Coronary artery (tissue), 2 donors: ENCODE results near the gene IQCH.

Experiments
- DNase-seq: peaks from one replicate; pipeline ENCODE4 v3.0.0-alpha.2; 2017; ENCODE audit warnings: low spot score
- H3K27ac ChIP-seq, 2 donors: fragments of 200-600 bp; sonication (generic); one replicate each; pipeline ENCODE4 v1.5.1; 2016 to 2019
- H3K4me3 ChIP-seq: fragments of 200-600 bp; sonication (generic); 2 replicates; pipeline ENCODE4 v1.5.1; 2016; ENCODE audit warnings: mild to moderate bottlenecking, moderate library complexity
- CTCF ChIP-seq: fragments of 200-600 bp; sonication (generic); IDR thresholded peaks from one replicate; pipeline ENCODE4 v1.5.1; 2019; ENCODE audit warnings: antibody characterized with exemption

Gene IQCH

GRCh38 chr15:67386947-67387346, 132.4 kb downstream of the IQCH start:
- no peak for TF ChIP-seq CTCF
- DNase-seq = no peak
- no peak overlapping the region for H3K4me3 ChIP-seq
- no peak overlapping the region for H3K27ac ChIP-seq

- no peak overlapping the region for H3K4me3 ChIP-seq
- TF ChIP-seq CTCF = no peak
- no peak for DNase-seq
Measured at GRCh38 chr15:67389975-67390374, 135.4 kb downstream of the IQCH start.

GRCh38 chr15:67394873-67395639, 140.5 kb downstream of the IQCH start:
- Histone ChIP-seq H3K4me3 (no peak overlapping the region), H3K27ac (no peak overlapping the region)
- DNase-seq = no peak
- TF ChIP-seq CTCF = no peak

More at GRCh38 chr15:67389975-67390374, 135.4 kb downstream of the IQCH start:
- no peak overlapping the region for H3K27ac ChIP-seq

- no peak overlapping the region for H3K4me3 ChIP-seq
- no peak for DNase-seq
- H3K27ac ChIP-seq = no peak overlapping the region
- no peak for TF ChIP-seq CTCF
Measured at GRCh38 chr15:67396114-67396513, 141.5 kb downstream of the IQCH start.

GRCh38 chr15:67397139-67397538, 142.6 kb downstream of the IQCH start:
- Histone ChIP-seq H3K27ac (no peak overlapping the region), H3K4me3 (no peak overlapping the region)
- TF ChIP-seq CTCF = no peak
- no peak for DNase-seq

- H3K4me3 ChIP-seq = no peak overlapping the region
- DNase-seq = no peak
- no peak overlapping the region for H3K27ac ChIP-seq
- no peak for TF ChIP-seq CTCF
Measured at GRCh38 chr15:67399925-67400324, 145.3 kb downstream of the IQCH start.

- Histone ChIP-seq H3K4me3 (no peak overlapping the region), H3K27ac (no peak overlapping the region)
- no peak for TF ChIP-seq CTCF
- DNase-seq = no peak
Measured at GRCh38 chr15:67400890-67401289, 146.3 kb downstream of the IQCH start.
